ENCODE measurements around the gene CIB2. TPM values are rescaled to one million over a fixed set of nuclear protein-coding genes. Genes with fewer than 3 reads are reported as not detected.
A peak's percentile ranks its signal among the peaks of the same experiment; 100 is the strongest.

CIB2 gene
- total RNA-seq, 4 donors from 2014 or later, result 17.5 to 70.9 (median 21.0) TPM

GRCh38 chr15:78071383-78071782, 59.9 kb downstream of the CIB2 start:
- Histone ChIP-seq H3K27me3 (no peaks in the 10 kb centered on the region), H3K4me3 (no peak overlapping the region), H3K27ac (peak overlapping the region in 2 of 4 donors; percentile 78 to 87), H3K4me1 (peaks cover 2 to 90% (median 25%) of the 10 kb centered on the region in 4 donors), H3K36me3 (no peaks in the 10 kb centered on the region), H3K9me3 (no peaks in the 10 kb centered on the region)
- DNase-seq, result no peak
- TF ChIP-seq, protein P1, sequence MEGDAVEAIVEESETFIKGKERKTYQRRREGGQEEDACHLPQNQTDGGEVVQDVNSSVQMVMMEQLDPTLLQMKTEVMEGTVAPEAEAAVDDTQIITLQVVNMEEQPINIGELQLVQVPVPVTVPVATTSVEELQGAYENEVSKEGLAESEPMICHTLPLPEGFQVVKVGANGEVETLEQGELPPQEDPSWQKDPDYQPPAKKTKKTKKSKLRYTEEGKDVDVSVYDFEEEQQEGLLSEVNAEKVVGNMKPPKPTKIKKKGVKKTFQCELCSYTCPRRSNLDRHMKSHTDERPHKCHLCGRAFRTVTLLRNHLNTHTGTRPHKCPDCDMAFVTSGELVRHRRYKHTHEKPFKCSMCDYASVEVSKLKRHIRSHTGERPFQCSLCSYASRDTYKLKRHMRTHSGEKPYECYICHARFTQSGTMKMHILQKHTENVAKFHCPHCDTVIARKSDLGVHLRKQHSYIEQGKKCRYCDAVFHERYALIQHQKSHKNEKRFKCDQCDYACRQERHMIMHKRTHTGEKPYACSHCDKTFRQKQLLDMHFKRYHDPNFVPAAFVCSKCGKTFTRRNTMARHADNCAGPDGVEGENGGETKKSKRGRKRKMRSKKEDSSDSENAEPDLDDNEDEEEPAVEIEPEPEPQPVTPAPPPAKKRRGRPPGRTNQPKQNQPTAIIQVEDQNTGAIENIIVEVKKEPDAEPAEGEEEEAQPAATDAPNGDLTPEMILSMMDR (IDR thresholded peaks at IDR 0.05), result no peak
- no peak for TF ChIP-seq POLR2A (IDR thresholded peaks at IDR 0.05)

- Histone ChIP-seq H3K36me3 (no peaks in the 10 kb centered on the region), H3K4me1 (peaks cover 2 to 90% (median 29%) of the 10 kb centered on the region in 4 donors), H3K9me3 (no peaks in the 10 kb centered on the region), H3K27ac (peak overlapping the region; percentile 61 to 87 (median 75)), H3K4me3 (no peak overlapping the region), H3K27me3 (no peaks in the 10 kb centered on the region)
- TF ChIP-seq, protein P1 (IDR thresholded peaks at IDR 0.05), result no peak
- TF ChIP-seq POLR2A (IDR thresholded peaks at IDR 0.05), result no peak
- DNase-seq, result peak in 2 of 3 donors; percentile 71 to 79
These were observed 61.1 kb downstream of the CIB2 start for GRCh38 chr15:78070049-78070700.

DNA sequence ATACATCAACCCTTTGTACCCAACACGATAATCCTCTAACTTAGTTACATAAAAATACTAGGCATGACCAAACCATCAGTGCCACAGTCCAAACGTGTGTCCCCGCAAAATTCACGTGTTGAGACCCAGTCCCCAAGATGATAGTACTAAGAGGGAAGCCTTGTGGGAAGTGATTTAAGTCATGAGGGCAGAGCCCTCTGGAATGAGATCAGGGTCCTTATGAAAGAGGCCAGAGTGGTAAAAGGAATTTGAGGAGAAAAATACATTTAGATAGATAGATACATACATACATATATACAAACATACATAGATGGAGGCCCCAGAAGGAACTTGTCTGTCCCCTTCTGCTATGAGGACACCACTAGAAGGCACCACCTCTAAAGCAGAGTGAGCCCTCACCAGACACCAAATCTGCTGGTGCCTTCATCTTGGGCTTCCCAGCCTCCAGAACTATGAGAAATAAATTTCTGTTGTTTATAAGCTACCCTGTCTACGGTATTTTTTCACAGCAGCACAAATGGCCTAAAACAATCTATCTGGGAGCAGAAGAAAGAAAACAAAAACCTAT, 61.7 kb downstream of the CIB2 start:
- no peaks in the 10 kb centered on the region for H3K36me3 ChIP-seq
- no peak overlapping the region for H3K4me3 ChIP-seq
- DNase-seq, result no peak
- no peaks in the 10 kb centered on the region for H3K27me3 ChIP-seq
- no peaks in the 10 kb centered on the region for H3K9me3 ChIP-seq
- peak overlapping the region; percentile 61 to 87 (median 75) for H3K27ac ChIP-seq
- TF ChIP-seq POLR2A (IDR thresholded peaks at IDR 0.05), result no peak
- TF ChIP-seq, protein P1 (IDR thresholded peaks at IDR 0.05), result no peak
- peaks cover 2 to 94% (median 32%) of the 10 kb centered on the region in 4 donors for H3K4me1 ChIP-seq

- H3K27me3 ChIP-seq, result no peaks in the 10 kb centered on the region
- no peak for TF ChIP-seq POLR2A (IDR thresholded peaks at IDR 0.05)
- TF ChIP-seq, protein P1 (IDR thresholded peaks at IDR 0.05), result no peak
- H3K36me3 ChIP-seq, result no peaks in the 10 kb centered on the region
- no peak for DNase-seq
- peak overlapping the region in 1 of 4 donors; percentile 15 for H3K4me3 ChIP-seq
- H3K4me1 ChIP-seq, result peaks cover 2 to 99% (median 32%) of the 10 kb centered on the region in 4 donors
- H3K27ac ChIP-seq, result peak overlapping the region; percentile 61 to 87 (median 75)
- H3K9me3 ChIP-seq, result no peaks in the 10 kb centered on the region
These were observed 62.2 kb downstream of the CIB2 start for GRCh38 chr15:78069052-78069414.

GRCh38 chr15:78067328-78068228, 63.7 kb downstream of the CIB2 start:
- DNase-seq, result no peak
- no peaks in the 10 kb centered on the region for H3K27me3 ChIP-seq
- H3K36me3 ChIP-seq, result no peaks in the 10 kb centered on the region
- H3K4me1 ChIP-seq, result peaks cover 6 to 99% (median 36%) of the 10 kb centered on the region in 4 donors
- H3K4me3 ChIP-seq, result no peak overlapping the region
- TF ChIP-seq, protein P1 (IDR thresholded peaks at IDR 0.05), result no peak
- TF ChIP-seq POLR2A (IDR thresholded peaks at IDR 0.05), result no peak
- H3K27ac ChIP-seq, result peak overlapping the region; percentile 62 to 87 (median 75)
- H3K9me3 ChIP-seq, result no peaks in the 10 kb centered on the region

Data from Peyer's patch (tissue), 4 donors.